NB4 (cell line): Measurements from ENCODE around the gene FGF18.

Source experiments
- TF ChIP-seq, protein P1 (sequence below): IDR thresholded peaks from one replicate; pipeline ENCODE4 v1.5.1; 2012; ENCODE audit warnings: low read depth, low read length
- TF ChIP-seq, protein P2 (sequence below): IDR thresholded peaks from 2 replicates; pipeline ENCODE4 v1.6.1; 2011; ENCODE audit warnings: low read depth, low read length

DNA sequence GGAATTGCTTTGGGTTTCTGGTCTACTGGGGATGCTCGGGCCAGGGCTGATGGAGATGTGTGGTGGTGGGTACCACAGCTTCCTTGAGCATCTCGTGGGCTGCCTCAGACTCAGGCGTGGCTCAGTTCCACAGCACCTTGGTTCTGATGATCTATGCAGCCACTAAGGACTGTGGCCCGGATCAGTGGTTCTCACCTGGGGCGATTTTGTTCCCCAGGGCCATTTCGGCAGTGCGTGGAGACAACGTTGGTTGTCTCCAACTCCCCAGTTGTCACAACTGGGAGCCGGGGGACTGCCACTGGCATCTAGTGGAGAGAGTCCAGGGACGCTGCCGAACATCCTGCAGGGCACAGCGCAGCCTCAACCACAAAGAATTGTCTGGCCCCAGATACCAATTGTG lies 47.7 kb downstream of the FGF18 start:
- TF ChIP-seq, protein P1, sequence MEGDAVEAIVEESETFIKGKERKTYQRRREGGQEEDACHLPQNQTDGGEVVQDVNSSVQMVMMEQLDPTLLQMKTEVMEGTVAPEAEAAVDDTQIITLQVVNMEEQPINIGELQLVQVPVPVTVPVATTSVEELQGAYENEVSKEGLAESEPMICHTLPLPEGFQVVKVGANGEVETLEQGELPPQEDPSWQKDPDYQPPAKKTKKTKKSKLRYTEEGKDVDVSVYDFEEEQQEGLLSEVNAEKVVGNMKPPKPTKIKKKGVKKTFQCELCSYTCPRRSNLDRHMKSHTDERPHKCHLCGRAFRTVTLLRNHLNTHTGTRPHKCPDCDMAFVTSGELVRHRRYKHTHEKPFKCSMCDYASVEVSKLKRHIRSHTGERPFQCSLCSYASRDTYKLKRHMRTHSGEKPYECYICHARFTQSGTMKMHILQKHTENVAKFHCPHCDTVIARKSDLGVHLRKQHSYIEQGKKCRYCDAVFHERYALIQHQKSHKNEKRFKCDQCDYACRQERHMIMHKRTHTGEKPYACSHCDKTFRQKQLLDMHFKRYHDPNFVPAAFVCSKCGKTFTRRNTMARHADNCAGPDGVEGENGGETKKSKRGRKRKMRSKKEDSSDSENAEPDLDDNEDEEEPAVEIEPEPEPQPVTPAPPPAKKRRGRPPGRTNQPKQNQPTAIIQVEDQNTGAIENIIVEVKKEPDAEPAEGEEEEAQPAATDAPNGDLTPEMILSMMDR, result no peak
- TF ChIP-seq, protein P2, sequence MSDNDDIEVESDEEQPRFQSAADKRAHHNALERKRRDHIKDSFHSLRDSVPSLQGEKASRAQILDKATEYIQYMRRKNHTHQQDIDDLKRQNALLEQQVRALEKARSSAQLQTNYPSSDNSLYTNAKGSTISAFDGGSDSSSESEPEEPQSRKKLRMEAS, result no peak
